Progenitor cell of endocrine pancreas (in vitro differentiated cells): ENCODE measurements around the gene SERPIND1. TPM values are rescaled to one million over a fixed set of nuclear protein-coding genes. Genes with fewer than 3 reads are reported as not detected.
A peak's percentile ranks its signal among the peaks of the same experiment; 100 is the strongest.

ENCODE experiments used
- DNase-seq: peaks from one replicate; pipeline ENCODE4 v3.0.0; 2021; ENCODE audit warnings: low spot score; ENCODE audit not compliant: unreplicated experiment
- H3K27ac Mint-ChIP-seq: 2 replicates; pipeline ENCODE4 v1.8.0; 2021; ENCODE audit warnings: mild to moderate bottlenecking, moderate library complexity, mixed read lengths
- H3K27me3 Mint-ChIP-seq: 2 replicates; pipeline ENCODE4 v1.8.0; 2021; ENCODE audit warnings: mixed read lengths
- H3K36me3 Mint-ChIP-seq: 2 replicates; pipeline ENCODE4 v1.8.0; 2022; ENCODE audit warnings: mixed read lengths; ENCODE audit not compliant: insufficient read depth
- H3K4me1 Mint-ChIP-seq: 2 replicates; pipeline ENCODE4 v1.8.0; 2021; ENCODE audit warnings: low read depth, mixed read lengths
- H3K4me3 Mint-ChIP-seq: 2 replicates; pipeline ENCODE4 v1.8.0; 2021; ENCODE audit warnings: low read depth, mild to moderate bottlenecking, moderate library complexity, mixed read lengths
- H3K9me3 Mint-ChIP-seq: 2 replicates; pipeline ENCODE4 v1.8.0; 2021; ENCODE audit warnings: low read depth, mixed read lengths
- total RNA-seq: library from RNA; stranded (reverse); gene quantifications from 2 replicates; pipeline ENCODE4 v1.2.1, GENCODE V29; 2021
- TF ChIP-seq, protein P1 (sequence below): fragments of 200-600 bp; sonication (generic); IDR thresholded peaks from one replicate; pipeline ENCODE4 v1.5.0; 2021; ENCODE audit warnings: antibody characterized with exemption, mild to moderate bottlenecking; ENCODE audit not compliant: unreplicated experiment

SERPIND1 gene
- total RNA-seq, 1 donor from 2014 or later, result 0.74 TPM

- Mint-ChIP-seq H3K36me3 (peaks cover 12% of the 10 kb centered on the region), H3K27ac (no peak overlapping the region)
- no peak for DNase-seq
Observed at GRCh38 chr22:20749453-20749852, 24.5 kb upstream of the SERPIND1 start.

GRCh38 chr22:20750461-20751184, 23.3 kb upstream of the SERPIND1 start:
- TF ChIP-seq, protein P1, sequence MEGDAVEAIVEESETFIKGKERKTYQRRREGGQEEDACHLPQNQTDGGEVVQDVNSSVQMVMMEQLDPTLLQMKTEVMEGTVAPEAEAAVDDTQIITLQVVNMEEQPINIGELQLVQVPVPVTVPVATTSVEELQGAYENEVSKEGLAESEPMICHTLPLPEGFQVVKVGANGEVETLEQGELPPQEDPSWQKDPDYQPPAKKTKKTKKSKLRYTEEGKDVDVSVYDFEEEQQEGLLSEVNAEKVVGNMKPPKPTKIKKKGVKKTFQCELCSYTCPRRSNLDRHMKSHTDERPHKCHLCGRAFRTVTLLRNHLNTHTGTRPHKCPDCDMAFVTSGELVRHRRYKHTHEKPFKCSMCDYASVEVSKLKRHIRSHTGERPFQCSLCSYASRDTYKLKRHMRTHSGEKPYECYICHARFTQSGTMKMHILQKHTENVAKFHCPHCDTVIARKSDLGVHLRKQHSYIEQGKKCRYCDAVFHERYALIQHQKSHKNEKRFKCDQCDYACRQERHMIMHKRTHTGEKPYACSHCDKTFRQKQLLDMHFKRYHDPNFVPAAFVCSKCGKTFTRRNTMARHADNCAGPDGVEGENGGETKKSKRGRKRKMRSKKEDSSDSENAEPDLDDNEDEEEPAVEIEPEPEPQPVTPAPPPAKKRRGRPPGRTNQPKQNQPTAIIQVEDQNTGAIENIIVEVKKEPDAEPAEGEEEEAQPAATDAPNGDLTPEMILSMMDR, result no peak
- DNase-seq, result no peak
- no peaks in the 10 kb centered on the region for H3K4me1 Mint-ChIP-seq
- no peaks in the 10 kb centered on the region for H3K9me3 Mint-ChIP-seq
- H3K27me3 Mint-ChIP-seq, result no peaks in the 10 kb centered on the region
- peaks cover 14% of the 10 kb centered on the region for H3K36me3 Mint-ChIP-seq
- no peak overlapping the region for H3K4me3 Mint-ChIP-seq
- H3K27ac Mint-ChIP-seq, result no peak overlapping the region

More at GRCh38 chr22:20749453-20749852, 24.5 kb upstream of the SERPIND1 start:
- Mint-ChIP-seq H3K4me1 (no peaks in the 10 kb centered on the region), H3K27me3 (no peaks in the 10 kb centered on the region), H3K9me3 (no peaks in the 10 kb centered on the region), H3K4me3 (no peak overlapping the region)
- TF ChIP-seq, protein P1, result no peak

DNA sequence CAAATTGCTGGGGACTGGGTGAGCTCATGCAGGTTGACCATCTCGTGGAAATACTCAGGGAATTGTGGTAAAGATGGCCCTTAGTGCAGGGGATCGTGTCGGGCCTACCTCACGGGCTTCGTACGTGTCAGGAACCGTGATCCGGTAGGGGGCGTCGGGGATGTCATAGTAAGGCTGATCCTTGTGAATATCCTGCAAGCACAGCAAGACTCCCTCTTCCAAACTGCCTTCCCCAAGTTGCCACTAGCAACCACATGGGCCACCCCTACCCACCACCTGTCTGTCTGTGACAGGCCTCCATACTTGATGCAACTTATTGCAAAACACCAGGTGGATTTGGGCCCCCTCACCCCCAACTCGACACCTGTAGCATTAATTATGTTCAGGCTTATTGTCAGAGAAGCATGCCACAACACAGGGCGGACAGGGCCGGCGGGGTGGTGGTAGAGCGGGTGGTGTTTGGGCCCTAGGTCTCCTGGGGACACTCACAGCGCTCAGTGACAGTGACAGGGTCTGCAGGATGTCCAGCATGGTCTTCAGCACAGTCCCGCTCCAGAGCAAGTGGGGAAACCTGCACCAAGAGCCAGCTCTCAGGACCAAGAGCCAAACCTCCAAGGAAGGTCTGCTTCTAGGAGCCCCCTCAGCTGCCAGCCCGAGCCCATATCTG, 22.6 kb upstream of the SERPIND1 start:
- Mint-ChIP-seq H3K9me3 (no peaks in the 10 kb centered on the region), H3K4me1 (no peaks in the 10 kb centered on the region), H3K4me3 (no peak overlapping the region), H3K27ac (no peak overlapping the region), H3K27me3 (no peaks in the 10 kb centered on the region), H3K36me3 (peaks cover 13% of the 10 kb centered on the region)
- no peak for DNase-seq
- TF ChIP-seq, protein P1, result peak; percentile 13

- Mint-ChIP-seq H3K36me3 (peaks cover 12% of the 10 kb centered on the region), H3K27ac (no peak overlapping the region), H3K9me3 (no peaks in the 10 kb centered on the region), H3K27me3 (no peaks in the 10 kb centered on the region), H3K4me3 (no peak overlapping the region), H3K4me1 (no peaks in the 10 kb centered on the region)
- TF ChIP-seq, protein P1, result no peak
- no peak for DNase-seq
Observed at GRCh38 chr22:20752104-20752741, 21.7 kb upstream of the SERPIND1 start.

DNA sequence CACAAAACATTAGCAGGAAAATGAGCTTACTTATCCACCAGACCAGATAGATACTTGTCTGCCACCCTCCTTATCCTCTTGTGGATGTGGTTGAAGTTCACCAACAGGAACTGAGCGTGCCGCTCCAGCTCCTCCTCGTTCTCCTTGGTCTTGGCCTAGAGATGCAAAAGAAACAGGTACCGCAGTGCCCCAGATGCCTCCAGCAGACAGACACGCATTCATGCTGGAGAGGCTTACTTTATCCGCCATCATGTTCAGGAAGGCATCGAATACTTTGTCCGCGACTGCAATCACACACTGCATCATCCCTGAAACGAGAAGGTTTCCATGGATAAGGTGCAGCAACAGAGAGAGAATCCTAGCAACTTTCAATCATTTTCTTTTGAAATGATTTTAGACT, 21.0 kb upstream of the SERPIND1 start:
- Mint-ChIP-seq H3K27me3 (no peaks in the 10 kb centered on the region), H3K4me3 (no peak overlapping the region), H3K36me3 (peaks cover 14% of the 10 kb centered on the region), H3K9me3 (no peaks in the 10 kb centered on the region), H3K27ac (no peak overlapping the region), H3K4me1 (no peaks in the 10 kb centered on the region)
- TF ChIP-seq, protein P1, result no peak
- DNase-seq, result no peak
